Measurements from ENCODE around the gene DDC. TPM values are rescaled to one million over a fixed set of nuclear protein-coding genes. Genes with fewer than 3 reads are reported as not detected.

The DDC gene
- total RNA-seq, 1 experiment from 2014 or later = 87.0 TPM

DNA sequence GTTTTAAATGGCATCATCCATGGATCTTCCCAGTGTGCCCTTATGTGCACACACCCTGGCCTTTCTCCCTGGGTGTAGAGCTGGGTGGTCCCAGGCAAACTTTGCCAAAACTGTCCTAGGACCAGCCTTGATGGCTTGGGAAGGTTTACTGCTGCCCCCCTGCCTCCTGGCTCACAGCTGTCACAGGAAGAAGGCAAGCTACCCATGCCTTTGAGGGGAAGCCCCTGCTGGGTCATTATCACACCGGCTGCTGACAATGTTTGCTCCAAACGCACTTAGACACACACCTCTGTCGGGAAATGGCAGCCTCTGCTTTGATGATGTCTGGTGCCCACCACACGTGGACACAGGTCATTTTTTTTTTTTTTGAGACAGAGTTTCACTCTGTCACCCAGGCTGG, 89.9 kb downstream of the DDC start:
- ChIA-PET CTCF (no interaction called here), POLR2A (no interaction called here)
- no peaks in the 10 kb centered on the region for H3K27me3 Mint-ChIP-seq (ENCODE audit: insufficient read depth, unreplicated experiment)
- peaks cover 25% of the 10 kb centered on the region for H3K36me3 Mint-ChIP-seq (ENCODE audit: insufficient read depth, unreplicated experiment)
- H3K4me3 Mint-ChIP-seq (ENCODE audit: unreplicated experiment) = no peak overlapping the region
- peaks cover 24% of the 10 kb centered on the region for H3K4me1 Mint-ChIP-seq (ENCODE audit: low read depth, unreplicated experiment)
- H3K4me3 ChIP-seq (ENCODE audit: low read depth, low read length) = no peak overlapping the region
- intact Hi-C loops (cut with micrococcal nuclease; ENCODE audit: unreplicated experiment) = loop anchor here (10.0 kb wide), 1 partner anchor 689 kb away; no protein-coding TSS in a partner anchor
- DNase-seq = no peak
- H3K4me1 ChIP-seq = peaks cover 19% of the 10 kb centered on the region
- no peaks in the 10 kb centered on the region for H3K9me3 Mint-ChIP-seq (ENCODE audit: unreplicated experiment)
- H3K36me3 ChIP-seq (ENCODE audit: control insufficient read depth, insufficient read depth, low read length) = peaks cover 1% of the 10 kb centered on the region; the same call in 1 of the 2 replicates
- H3K27ac Mint-ChIP-seq (ENCODE audit: unreplicated experiment) = no peak overlapping the region
- no TSS peak for BruUV-seq (replicated peaks)
- TF ChIP-seq, protein P1, sequence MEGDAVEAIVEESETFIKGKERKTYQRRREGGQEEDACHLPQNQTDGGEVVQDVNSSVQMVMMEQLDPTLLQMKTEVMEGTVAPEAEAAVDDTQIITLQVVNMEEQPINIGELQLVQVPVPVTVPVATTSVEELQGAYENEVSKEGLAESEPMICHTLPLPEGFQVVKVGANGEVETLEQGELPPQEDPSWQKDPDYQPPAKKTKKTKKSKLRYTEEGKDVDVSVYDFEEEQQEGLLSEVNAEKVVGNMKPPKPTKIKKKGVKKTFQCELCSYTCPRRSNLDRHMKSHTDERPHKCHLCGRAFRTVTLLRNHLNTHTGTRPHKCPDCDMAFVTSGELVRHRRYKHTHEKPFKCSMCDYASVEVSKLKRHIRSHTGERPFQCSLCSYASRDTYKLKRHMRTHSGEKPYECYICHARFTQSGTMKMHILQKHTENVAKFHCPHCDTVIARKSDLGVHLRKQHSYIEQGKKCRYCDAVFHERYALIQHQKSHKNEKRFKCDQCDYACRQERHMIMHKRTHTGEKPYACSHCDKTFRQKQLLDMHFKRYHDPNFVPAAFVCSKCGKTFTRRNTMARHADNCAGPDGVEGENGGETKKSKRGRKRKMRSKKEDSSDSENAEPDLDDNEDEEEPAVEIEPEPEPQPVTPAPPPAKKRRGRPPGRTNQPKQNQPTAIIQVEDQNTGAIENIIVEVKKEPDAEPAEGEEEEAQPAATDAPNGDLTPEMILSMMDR (IDR thresholded peaks at IDR 0.05; ENCODE audit: insufficient read depth in 1 of 2, low read depth in 1 of 2, low read length in 1 of 2, severe bottlenecking in 1 of 2, unreplicated experiment in 1 of 2) = no peak
- no peaks in the 10 kb centered on the region for H3K9me3 ChIP-seq
- H3K27me3 ChIP-seq (replicated peaks; ENCODE audit: control insufficient read depth, insufficient read depth, low read length) = no peaks in the 10 kb centered on the region

DNA sequence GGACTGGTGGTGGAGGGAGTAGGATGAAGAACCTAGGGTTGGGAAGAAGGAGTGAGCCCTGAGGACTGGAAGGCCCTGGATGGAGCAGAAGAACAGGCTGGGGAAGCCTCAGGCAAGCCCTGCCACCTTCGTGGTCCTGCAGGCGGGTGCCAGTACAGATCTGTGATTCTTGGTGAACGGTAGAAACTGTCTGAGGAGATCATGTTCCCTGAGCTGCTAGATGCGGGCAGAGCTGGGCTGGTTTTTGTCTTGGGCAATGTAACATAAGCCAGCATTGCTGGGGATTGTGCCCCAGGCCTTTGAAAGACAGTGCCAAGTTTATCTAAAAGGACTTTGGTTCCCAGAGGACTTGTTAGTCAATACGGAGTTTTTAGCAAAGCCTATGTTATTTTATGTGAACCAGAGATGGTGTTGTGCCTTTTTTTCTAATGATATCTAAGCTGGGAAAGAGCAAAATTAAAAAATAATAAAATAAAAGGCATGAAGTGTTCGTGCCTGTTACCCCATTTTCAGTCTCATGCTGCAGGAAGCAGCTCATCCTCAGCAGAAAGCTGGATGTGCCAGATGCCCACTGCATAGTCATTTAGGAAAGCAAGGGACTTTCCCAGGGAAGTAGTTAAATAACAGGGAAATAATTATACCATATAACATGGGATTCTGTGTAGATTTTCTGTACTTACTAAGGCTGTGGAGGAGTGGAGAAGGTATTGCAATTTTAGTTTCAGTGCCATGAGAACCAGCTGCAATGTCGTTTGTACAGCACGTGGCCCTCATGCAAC, 90.6 kb downstream of the DDC start:
- Mint-ChIP-seq H3K27me3 (ENCODE audit: insufficient read depth, unreplicated experiment) (no peaks in the 10 kb centered on the region), H3K27ac (ENCODE audit: unreplicated experiment) (peak overlapping the region; percentile 31), H3K4me3 (ENCODE audit: unreplicated experiment) (no peak overlapping the region), H3K9me3 (ENCODE audit: unreplicated experiment) (no peaks in the 10 kb centered on the region), H3K36me3 (ENCODE audit: insufficient read depth, unreplicated experiment) (peaks cover 19% of the 10 kb centered on the region), H3K4me1 (ENCODE audit: low read depth, unreplicated experiment) (peaks cover 24% of the 10 kb centered on the region)
- no TSS peak for BruUV-seq (replicated peaks)
- Histone ChIP-seq H3K36me3 (ENCODE audit: control insufficient read depth, insufficient read depth, low read length) (no peaks in the 10 kb centered on the region), H3K4me3 (ENCODE audit: low read depth, low read length) (no peak overlapping the region), H3K27me3 (replicated peaks; ENCODE audit: control insufficient read depth, insufficient read depth, low read length) (no peaks in the 10 kb centered on the region), H3K4me1 (peaks cover 19% of the 10 kb centered on the region), H3K9me3 (no peaks in the 10 kb centered on the region)
- TF ChIP-seq, protein P1 (IDR thresholded peaks at IDR 0.05; ENCODE audit: insufficient read depth in 1 of 2, low read depth in 1 of 2, low read length in 1 of 2, severe bottlenecking in 1 of 2, unreplicated experiment in 1 of 2) = no peak
- intact Hi-C loops (cut with micrococcal nuclease; ENCODE audit: unreplicated experiment) = loop anchor here (10.0 kb wide), 1 partner anchor 690 kb away; no protein-coding TSS in a partner anchor
- DNase-seq = no peak
- POLR2A ChIA-PET = no interaction called here
- CTCF ChIA-PET = no interaction called here

DNA sequence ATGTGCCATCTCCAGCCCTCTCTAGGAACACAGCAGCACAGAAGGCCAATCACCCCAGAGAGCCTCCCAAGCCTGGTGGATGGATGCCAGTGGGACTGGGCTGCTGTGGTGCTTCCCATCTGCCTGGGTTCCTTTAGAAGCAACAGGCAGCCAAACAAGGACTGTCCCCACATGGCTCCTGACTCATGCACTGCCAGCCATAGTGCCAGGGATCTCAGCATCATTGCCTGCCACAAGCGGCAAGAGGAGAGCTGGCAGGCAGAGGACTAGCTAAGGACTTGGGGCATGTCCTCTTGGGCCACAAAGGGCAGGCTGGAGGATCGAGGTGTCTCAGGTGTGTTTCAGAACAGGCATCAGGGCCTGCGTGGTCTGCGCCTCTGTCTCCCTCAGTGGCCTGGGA, 91.7 kb downstream of the DDC start:
- intact Hi-C loops (cut with micrococcal nuclease; ENCODE audit: unreplicated experiment) = loop anchor here (10.0 kb wide), 1 partner anchor 691 kb away; no protein-coding TSS in a partner anchor
- Mint-ChIP-seq H3K36me3 (ENCODE audit: insufficient read depth, unreplicated experiment) (peaks cover 15% of the 10 kb centered on the region), H3K27ac (ENCODE audit: unreplicated experiment) (no peak overlapping the region), H3K9me3 (ENCODE audit: unreplicated experiment) (no peaks in the 10 kb centered on the region), H3K27me3 (ENCODE audit: insufficient read depth, unreplicated experiment) (no peaks in the 10 kb centered on the region), H3K4me3 (ENCODE audit: unreplicated experiment) (no peak overlapping the region), H3K4me1 (ENCODE audit: low read depth, unreplicated experiment) (peaks cover 24% of the 10 kb centered on the region)
- TF ChIP-seq, protein P1 (IDR thresholded peaks at IDR 0.05; ENCODE audit: insufficient read depth in 1 of 2, low read depth in 1 of 2, low read length in 1 of 2, severe bottlenecking in 1 of 2, unreplicated experiment in 1 of 2) = no peak
- CTCF ChIA-PET = no interaction called here
- H3K9me3 ChIP-seq = no peaks in the 10 kb centered on the region
- peaks cover 19% of the 10 kb centered on the region for H3K4me1 ChIP-seq
- POLR2A ChIA-PET = no interaction called here
- BruUV-seq (replicated peaks) = no TSS peak
- H3K36me3 ChIP-seq (ENCODE audit: control insufficient read depth, insufficient read depth, low read length) = no peaks in the 10 kb centered on the region; the same call in 1 of the 2 replicates
- H3K4me3 ChIP-seq (ENCODE audit: low read depth, low read length) = no peak overlapping the region
- H3K27me3 ChIP-seq (replicated peaks; ENCODE audit: control insufficient read depth, insufficient read depth, low read length) = no peaks in the 10 kb centered on the region
- DNase-seq = no peak

Measured in Caco-2 (cell line).